CD4-positive, alpha-beta T cell treated with Interleukin-21 for 1 hour (primary cell): ENCODE results near the gene TUBA3E.
"Not testable (repeated sequence)": the region's sequence is repeated elsewhere in the genome, so short reads cannot be mapped to it uniquely, and the experiment has no call there.

ENCODE experiments used
- DNase-seq: peaks from one replicate; pipeline ENCODE4 v3.0.0-alpha.2; 2020

Gene TUBA3E

GRCh38 chr2:130190237-130190636 is 8.0 kb downstream of the TUBA3E start:
- no peak for DNase-seq

- DNase-seq = not testable (repeated sequence)
Measured at GRCh38 chr2:130188958-130189357, 9.3 kb downstream of the TUBA3E start.

DNA sequence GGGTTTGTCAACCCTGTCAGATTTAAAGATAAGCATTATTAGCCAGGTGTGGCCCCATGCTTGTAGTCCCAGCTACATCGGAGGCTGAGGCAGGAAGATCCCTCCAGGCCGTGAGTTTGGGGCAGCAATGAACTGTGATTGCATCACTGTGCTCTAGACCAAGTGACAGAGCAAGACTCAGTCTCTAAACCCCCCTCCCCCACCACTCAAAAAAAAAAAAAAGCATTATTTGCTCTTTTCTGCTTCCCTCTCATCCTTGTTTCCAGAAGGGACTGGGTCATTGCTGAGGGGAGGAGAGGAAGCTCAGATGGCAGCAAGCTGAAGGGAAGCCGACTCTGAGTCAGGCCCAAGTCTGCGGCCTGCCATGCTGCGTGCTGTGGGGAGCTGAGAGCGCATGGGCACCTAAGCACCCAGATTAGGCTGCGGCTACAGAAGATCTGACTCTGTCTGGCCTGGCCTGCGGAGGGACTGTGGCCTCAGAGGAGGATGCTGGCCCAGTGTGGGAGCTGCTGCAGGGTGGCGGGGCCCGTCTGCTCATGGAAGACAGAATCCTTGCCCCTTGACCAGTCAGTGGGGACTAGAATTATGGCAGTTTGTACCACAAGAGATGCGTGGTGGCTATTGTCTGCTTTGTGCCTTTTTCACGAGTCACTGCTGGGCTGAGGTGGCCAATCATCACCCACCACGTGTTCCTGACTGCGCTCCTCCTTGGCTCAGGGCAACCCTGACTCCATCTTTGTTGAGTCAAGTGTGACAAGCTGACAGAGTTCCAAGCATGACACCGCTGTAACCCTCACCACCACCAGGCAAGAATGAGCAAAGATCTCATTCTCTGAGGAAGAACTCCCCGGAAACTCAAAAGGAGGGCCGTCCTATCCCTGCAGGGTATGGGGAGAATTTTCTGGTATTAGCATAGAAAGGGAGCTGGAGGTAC is 10.1 kb downstream of the TUBA3E start:
- DNase-seq = not testable (repeated sequence)

- DNase-seq = no peak
Measured at GRCh38 chr2:130187268-130187667, 11.0 kb downstream of the TUBA3E start.

GRCh38 chr2:130186391-130186790 is 11.8 kb downstream of the TUBA3E start:
- no peak for DNase-seq

DNA sequence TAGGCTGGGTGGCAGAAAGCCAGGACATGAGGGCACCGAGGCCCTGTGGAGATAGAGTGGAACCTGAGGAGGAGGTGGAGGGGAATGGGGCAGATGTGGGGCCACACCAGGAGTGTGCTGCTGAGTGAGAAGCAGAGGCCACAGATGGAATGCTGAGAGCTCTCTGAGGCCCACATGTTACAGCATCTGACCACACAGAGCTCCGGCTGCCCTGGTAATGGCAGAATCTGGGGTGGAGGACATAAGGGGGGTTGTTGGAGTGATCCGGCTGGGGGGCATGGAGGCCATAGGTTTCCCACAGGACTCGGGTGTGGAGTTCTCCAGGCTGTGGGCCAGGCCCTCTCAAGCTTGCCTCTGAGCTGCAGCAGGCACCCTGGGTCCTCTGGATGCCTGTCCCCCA is 12.3 kb downstream of the TUBA3E start:
- DNase-seq = no peak

DNA sequence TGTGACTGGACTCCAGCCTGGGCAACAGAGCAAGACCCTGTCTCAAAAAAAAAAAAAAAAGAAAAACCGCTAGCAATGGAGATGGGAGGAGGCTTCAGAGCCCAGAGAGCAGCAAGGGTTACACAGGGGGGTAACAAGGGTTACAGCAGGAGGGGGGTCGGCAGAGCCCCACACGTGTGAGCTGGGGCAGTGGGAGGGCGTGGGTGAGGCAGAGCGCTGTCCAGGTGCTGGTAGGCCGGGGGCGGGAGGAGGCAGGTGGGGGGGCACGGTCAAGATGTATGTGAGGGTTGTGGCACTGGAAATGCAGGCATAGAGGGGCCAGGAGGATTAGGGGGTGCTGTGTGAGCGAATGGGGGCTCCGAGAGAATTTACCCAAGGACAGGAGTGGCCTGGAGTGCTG is 12.8 kb downstream of the TUBA3E start:
- no peak for DNase-seq

DNA sequence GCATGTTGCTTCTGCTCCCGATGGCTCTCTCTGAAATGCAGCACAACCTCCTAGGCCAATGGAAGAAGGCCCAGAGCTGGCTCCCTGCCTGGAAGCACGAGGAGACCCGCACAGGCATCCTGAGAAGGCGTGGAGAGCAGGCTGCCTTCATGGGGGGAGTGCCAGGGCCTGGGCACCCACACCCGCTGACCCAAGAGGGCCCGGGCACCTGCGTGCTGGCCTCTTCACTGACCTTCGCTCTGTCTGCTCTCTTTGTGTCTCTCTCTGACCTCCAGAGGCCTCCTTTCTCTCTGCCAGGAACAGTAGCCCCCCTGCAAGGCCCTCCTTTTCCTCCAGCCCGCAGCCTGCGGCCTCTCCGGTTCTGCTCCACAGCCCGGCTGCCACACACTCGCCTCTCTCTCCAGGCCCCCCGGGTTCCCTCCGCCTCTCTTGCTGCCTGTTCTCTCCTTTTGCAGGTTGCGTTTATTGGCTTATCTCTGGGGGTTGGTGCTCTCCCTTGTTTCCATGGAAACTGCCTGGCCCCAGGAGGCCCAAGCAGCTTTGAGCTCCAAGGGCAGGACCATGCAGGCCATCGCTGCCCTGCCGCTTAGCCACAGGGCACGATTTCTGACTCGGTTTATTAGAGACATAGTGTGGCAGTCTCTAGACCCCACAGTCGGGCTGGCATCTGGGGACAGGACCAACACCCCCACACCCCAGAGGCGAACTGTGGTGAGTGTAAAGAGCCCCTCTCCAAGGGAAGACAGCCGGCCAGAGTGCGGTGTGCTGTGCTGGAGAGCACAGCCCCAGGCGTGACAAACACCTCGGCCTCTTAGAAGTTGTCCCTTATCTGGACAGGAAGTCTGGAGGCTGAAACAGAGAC is 14.5 kb downstream of the TUBA3E start:
- DNase-seq = no peak

- DNase-seq = not testable (repeated sequence)
Measured at GRCh38 chr2:130182826-130183511, 15.3 kb downstream of the TUBA3E start.

- peak; percentile 91 for DNase-seq
Measured at GRCh38 chr2:130181880-130182682, 16.2 kb downstream of the TUBA3E start, which contains the start of gene MZT2B. TSS of gene MZT2B (plus strand) at chr2:130182262. CDS start at chr2:130182283, 21 bp downstream.

DNA sequence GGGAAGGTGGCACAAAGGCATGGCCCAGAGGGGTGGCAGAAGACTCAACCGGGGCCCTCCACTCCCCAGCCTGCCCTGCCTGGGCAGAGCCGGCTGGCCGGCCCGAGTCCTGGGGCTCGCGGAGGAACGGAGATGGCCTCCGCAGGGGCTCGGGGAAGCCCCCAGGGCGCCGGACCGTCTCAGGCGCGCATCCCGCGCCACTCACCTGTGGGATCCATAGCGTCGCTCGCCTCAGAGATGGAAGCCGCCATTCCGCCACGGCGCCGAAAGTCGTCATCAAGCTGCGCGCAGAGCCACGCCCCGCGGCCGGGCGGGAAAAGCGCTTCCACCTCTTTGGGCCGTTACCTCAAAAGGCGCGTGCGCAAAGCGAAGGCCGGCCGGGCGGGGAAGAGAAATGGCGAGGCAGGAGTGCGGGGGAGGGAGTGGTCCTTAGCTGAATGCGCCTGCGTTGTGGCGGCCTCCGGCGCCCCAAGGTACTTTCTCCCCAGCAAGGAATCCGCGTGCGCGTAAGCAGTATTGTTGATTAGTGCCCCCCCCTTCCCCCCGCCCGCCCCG is 16.8 kb downstream of the TUBA3E start, which contains the start of gene SMPD4:
Gene SMPD4 (minus strand): TSS at position 278 of the 555 bp plus-strand sequence. CDS start 5,010 bp downstream, outside the sequence.
- DNase-seq = peak; percentile 98

GRCh38 chr2:130180404-130181324 is 17.6 kb downstream of the TUBA3E start:
- not testable (repeated sequence) for DNase-seq

DNA sequence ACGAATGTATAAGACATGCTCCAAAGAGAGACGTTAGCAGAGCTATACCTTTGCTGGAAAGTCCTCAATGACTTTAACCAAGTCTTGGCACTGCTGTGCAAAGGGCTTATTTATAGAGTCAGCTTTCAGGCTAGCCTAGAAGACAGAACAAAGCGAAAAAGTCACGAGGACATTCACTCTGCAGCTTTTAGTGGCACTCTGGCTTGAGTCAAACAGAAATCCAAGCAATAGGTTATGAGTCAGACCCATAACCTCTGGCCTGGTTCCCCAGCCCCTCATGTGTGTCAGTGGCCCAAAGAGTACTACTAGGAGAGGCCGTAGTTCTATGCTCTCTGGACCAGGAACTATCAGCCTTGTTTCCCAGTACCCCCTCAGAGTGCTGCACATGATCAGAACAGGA is 23.4 kb downstream of the TUBA3E start:
- DNase-seq = not testable (repeated sequence)

GRCh38 chr2:130169896-130170295 is 28.3 kb downstream of the TUBA3E start:
- no peak for DNase-seq

GRCh38 chr2:130169163-130169562 is 29.1 kb downstream of the TUBA3E start:
- DNase-seq = not testable (repeated sequence)

DNA sequence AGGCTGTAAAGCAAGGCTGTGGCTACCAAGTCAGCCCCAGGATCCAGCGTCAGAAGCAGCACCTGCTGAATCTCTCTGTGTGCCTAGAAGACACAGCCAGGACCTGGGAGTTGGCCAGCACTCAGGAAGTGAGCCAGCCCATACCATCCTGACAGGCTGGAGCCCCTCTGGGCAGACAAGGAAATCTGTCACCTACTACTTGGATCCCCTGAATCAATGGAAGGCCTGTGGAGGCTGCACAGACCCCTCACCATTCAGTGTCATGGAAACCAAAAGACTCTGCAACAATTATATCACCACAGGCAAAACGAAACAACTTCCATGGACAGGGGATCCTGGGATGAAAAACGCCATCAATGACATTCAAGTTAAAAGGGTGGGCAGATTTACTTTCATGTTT is 31.6 kb downstream of the TUBA3E start:
- not testable (repeated sequence) for DNase-seq

DNA sequence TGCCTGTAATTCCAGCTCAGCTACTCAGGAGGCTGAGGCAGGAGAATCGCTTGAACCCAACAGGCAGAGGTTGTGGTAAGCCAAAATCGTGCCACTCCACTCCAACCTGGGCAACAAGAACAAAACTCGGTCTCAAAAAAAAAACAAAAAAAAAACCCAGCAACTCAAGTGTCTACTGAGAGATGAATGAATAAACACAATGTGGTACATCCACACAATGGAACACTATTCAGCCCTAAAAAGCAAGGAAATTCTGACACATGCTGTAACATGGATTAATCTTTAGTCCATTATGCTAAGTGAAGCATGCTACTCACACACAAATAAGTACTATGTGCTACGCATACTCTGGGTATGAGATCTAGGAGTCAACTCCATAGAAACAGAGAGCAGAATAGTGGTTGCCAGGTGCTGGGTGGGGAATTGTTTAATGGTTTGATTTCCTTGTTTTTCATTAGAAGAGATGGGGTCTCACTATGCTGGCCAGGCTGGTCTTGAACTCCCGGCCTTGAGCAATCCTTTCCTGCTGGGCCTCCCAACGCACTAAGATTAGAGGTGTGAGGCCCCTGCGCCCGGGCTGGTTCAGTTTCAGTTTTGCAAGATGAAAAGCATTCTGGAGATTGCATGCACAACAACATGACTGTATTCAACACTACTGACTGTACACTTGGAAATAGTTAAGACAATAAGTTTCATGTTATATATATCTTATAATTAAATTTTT is 32.8 kb downstream of the TUBA3E start:
- DNase-seq = no peak

DNA sequence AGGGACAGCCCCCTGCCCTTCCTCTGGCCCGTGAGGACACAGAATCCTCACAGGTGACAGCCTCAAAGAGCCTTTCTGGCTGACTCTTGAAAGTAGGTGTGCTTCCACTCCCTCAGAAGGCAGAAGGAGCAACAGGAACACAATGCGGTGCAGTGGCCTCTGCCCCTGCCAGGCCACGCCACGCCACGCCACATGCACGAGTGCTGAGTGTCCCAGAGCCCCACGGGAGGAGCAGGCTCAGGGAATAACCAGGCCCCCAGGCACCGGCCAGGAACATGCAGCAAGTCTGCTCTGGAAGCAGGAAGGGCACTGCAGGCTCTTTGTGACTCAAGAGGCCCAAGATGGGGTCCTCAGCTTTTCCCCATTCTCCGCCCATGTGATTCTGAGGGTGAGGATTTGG is 35.3 kb downstream of the TUBA3E start:
- no peak for DNase-seq

GRCh38 chr2:130162486-130162885 is 35.8 kb downstream of the TUBA3E start:
- DNase-seq = not testable (repeated sequence)
